Naive thymus-derived CD4-positive, alpha-beta T cell (primary cell): ENCODE results near the gene MGLL. TPM values are rescaled to one million over a fixed set of nuclear protein-coding genes. Genes with fewer than 3 reads are reported as not detected.
A peak's percentile ranks its signal among the peaks of the same experiment; 100 is the strongest.

Source experiments
- ATAC-seq: fragments of 150-1000 bp; cut with Tn5 transposase; 2 replicates; pipeline ENCODE4 v1.10.0; 2021; ENCODE audit warnings: mild to moderate bottlenecking, moderate library complexity
- CTCF ChIA-PET: fragments of 350-600 bp; sonication (Branson Sonifier 250); formaldehyde crosslinking; loops from one replicate; lab custom pipeline; 2021; ENCODE audit warnings: antibody characterized with exemption; lab: Charles Lee
- POLR2A ChIA-PET: fragments of 350-600 bp; sonication (Branson Sonifier 250); formaldehyde crosslinking; loops from one replicate; lab custom pipeline; 2021; ENCODE audit warnings: antibody characterized with exemption, inconsistent platforms; lab: Charles Lee
- DNase-seq, 9 donors: peaks; one replicate each; pipeline versions ENCODE4 v3.0.0 to v3.0.0-alpha.2; 2020 to 2022; ENCODE audit warnings: mixed read lengths in 1 of 9
- H3K27ac ChIP-seq: one replicate; pipeline ENCODE4 v1.7.0; 2013; ENCODE audit warnings: mild to moderate bottlenecking, low read depth, low read length, moderate library complexity
- H3K27me3 ChIP-seq, 2 donors: one replicate each; pipeline ENCODE4 v1.7.0; 2013; ENCODE audit warnings: low read length in 2 of 2, mild to moderate bottlenecking in 2 of 2, moderate library complexity in 2 of 2; ENCODE audit not compliant: control insufficient read depth in 2 of 2, insufficient read depth in 2 of 2
- H3K36me3 ChIP-seq, 3 experiments: 1 replicate in 2 of 3; 2 replicates in 1 of 3; pipeline ENCODE4 v1.7.0; 2013; ENCODE audit warnings: low read length in 3 of 3, mild to moderate bottlenecking in 3 of 3, moderate library complexity in 1 of 3; ENCODE audit not compliant: insufficient read depth in 3 of 3, control insufficient read depth in 2 of 3
- H3K4me1 ChIP-seq, 2 donors: one replicate each; pipeline ENCODE4 v1.7.0; 2013; ENCODE audit warnings: low read length in 2 of 2, mild to moderate bottlenecking in 2 of 2, moderate library complexity in 1 of 2; ENCODE audit not compliant: control insufficient read depth in 2 of 2, insufficient read depth in 2 of 2
- H3K4me3 ChIP-seq: 2 replicates; pipeline ENCODE4 v1.7.0; 2013; ENCODE audit warnings: mild to moderate bottlenecking, low read length
- H3K9me3 ChIP-seq, 3 experiments: 1 replicate in 2 of 3; 2 replicates in 1 of 3; pipeline ENCODE4 v1.7.0; 2013; ENCODE audit warnings: low read length in 3 of 3; ENCODE audit not compliant: control insufficient read depth in 2 of 3
- H3K27ac Mint-ChIP-seq, 9 donors: one replicate each; pipeline ENCODE4 v1.8.0; 2020 to 2022; ENCODE audit warnings: mixed read lengths in 9 of 9, mild to moderate bottlenecking in 8 of 9, moderate library complexity in 5 of 9, inconsistent platforms in 2 of 9
- H3K27me3 Mint-ChIP-seq, 5 donors: one replicate each; pipeline ENCODE4 v1.8.0; 2021 to 2022; ENCODE audit warnings: mixed read lengths in 5 of 5, mild to moderate bottlenecking in 1 of 5
- H3K36me3 Mint-ChIP-seq, 5 donors: one replicate each; pipeline ENCODE4 v1.8.0; 2020 to 2022; ENCODE audit warnings: mixed read lengths in 5 of 5, mild to moderate bottlenecking in 3 of 5, inconsistent platforms in 1 of 5
- H3K4me1 Mint-ChIP-seq, 7 donors: one replicate each; pipeline ENCODE4 v1.8.0; 2020 to 2022; ENCODE audit warnings: mixed read lengths in 7 of 7, mild to moderate bottlenecking in 3 of 7, inconsistent platforms in 1 of 7
- H3K4me3 Mint-ChIP-seq, 10 donors: one replicate each; pipeline ENCODE4 v1.8.0; 2020 to 2022; ENCODE audit warnings: mild to moderate bottlenecking in 10 of 10, mixed read lengths in 10 of 10, moderate library complexity in 6 of 10, inconsistent platforms in 2 of 10
- H3K9me3 Mint-ChIP-seq, 11 donors: one replicate each; pipeline ENCODE4 v1.8.0; 2020 to 2022; ENCODE audit warnings: mixed read lengths in 11 of 11, mild to moderate bottlenecking in 4 of 11, inconsistent platforms in 1 of 11, moderate library complexity in 1 of 11
- intact Hi-C, 2 donors: fragments of 100-400 bp; cut with micrococcal nuclease; formaldehyde crosslinking; loops; one replicate each; pipeline ENCODE4 v1.15.1; 2023
- polyA plus RNA-seq, 2 donors: library from polyadenylated mRNA; unstranded; fragments of 300-500 nt; fragmentation: Illumina TruSeq; gene quantifications; one replicate each; pipeline ENCODE4 v1.2.3, GENCODE V29; 2021
- total RNA-seq, 6 experiments: library from RNA in 5 of 6; stranded (reverse) in 5 of 6; gene quantifications; 1 replicate in 5 of 6; 2 replicates in 1 of 6; pipeline ENCODE4 v1.2.3 and lab custom pipeline; 2021 to 2026

Gene MGLL
- total and polyA plus RNA-seq, 7 experiments from 2014 or later = 1.0 to 6.0 (median 2.1) TPM; not detected in 2

GRCh38 chr3:127665586-127665985, 156.7 kb downstream of the MGLL start:
- Mint-ChIP-seq H3K4me3 (no peak overlapping the region), H3K36me3 (peaks cover 0 to 9% (median 0%) of the 10 kb centered on the region in 5 donors), H3K4me1 (no peaks in the 10 kb centered on the region), H3K27me3 (peaks cover 0 to 6% (median 0%) of the 10 kb centered on the region in 5 donors), H3K27ac (no peak overlapping the region), H3K9me3 (no peaks in the 10 kb centered on the region)
- POLR2A ChIA-PET = no interaction called here
- intact Hi-C loops = no loop called here
- CTCF ChIA-PET = no interaction called here
- H3K36me3 ChIP-seq = no peaks in the 10 kb centered on the region
- no peak for DNase-seq
- H3K4me1 ChIP-seq = no peaks in the 10 kb centered on the region
- no peaks in the 10 kb centered on the region for H3K9me3 ChIP-seq
- no peak overlapping the region for H3K27ac ChIP-seq
- H3K4me3 ChIP-seq = no peak overlapping the region
- ATAC-seq = no peak
- no peaks in the 10 kb centered on the region for H3K27me3 ChIP-seq

GRCh38 chr3:127665165-127665564, 157.2 kb downstream of the MGLL start:
- intact Hi-C loops = no loop called here
- no peak overlapping the region for H3K27ac ChIP-seq
- ChIA-PET POLR2A (no interaction called here), CTCF (no interaction called here)
- peaks cover 0 to 6% (median 0%) of the 10 kb centered on the region in 5 donors for H3K27me3 Mint-ChIP-seq
- no peak overlapping the region for H3K4me3 ChIP-seq
- no peak overlapping the region for H3K27ac Mint-ChIP-seq
- H3K36me3 Mint-ChIP-seq = peaks cover 0 to 12% (median 0%) of the 10 kb centered on the region in 5 donors
- H3K36me3 ChIP-seq = no peaks in the 10 kb centered on the region
- H3K4me1 ChIP-seq = no peaks in the 10 kb centered on the region
- no peak for ATAC-seq
- H3K9me3 ChIP-seq = no peaks in the 10 kb centered on the region
- no peak overlapping the region for H3K4me3 Mint-ChIP-seq
- no peaks in the 10 kb centered on the region for H3K4me1 Mint-ChIP-seq
- H3K27me3 ChIP-seq = no peaks in the 10 kb centered on the region
- H3K9me3 Mint-ChIP-seq = no peaks in the 10 kb centered on the region
- DNase-seq = no peak

GRCh38 chr3:127663151-127663550, 159.2 kb downstream of the MGLL start:
- ChIA-PET POLR2A (no interaction called here), CTCF (no interaction called here)
- Mint-ChIP-seq H3K4me3 (no peak overlapping the region), H3K27ac (no peak overlapping the region), H3K36me3 (peaks cover 0 to 13% (median 0%) of the 10 kb centered on the region in 5 donors), H3K4me1 (no peaks in the 10 kb centered on the region), H3K27me3 (peaks cover 0 to 15% (median 0%) of the 10 kb centered on the region in 5 donors), H3K9me3 (no peaks in the 10 kb centered on the region)
- DNase-seq (no peak), ATAC-seq (no peak)
- intact Hi-C loops = no loop called here
- H3K36me3 ChIP-seq = no peaks in the 10 kb centered on the region
- no peak overlapping the region for H3K27ac ChIP-seq
- H3K4me3 ChIP-seq = no peak overlapping the region
- no peaks in the 10 kb centered on the region for H3K4me1 ChIP-seq
- no peaks in the 10 kb centered on the region for H3K9me3 ChIP-seq
- H3K27me3 ChIP-seq = no peaks in the 10 kb centered on the region

GRCh38 chr3:127662001-127662469, 160.3 kb downstream of the MGLL start:
- intact Hi-C loops = no loop called here
- Mint-ChIP-seq H3K9me3 (no peaks in the 10 kb centered on the region), H3K27ac (no peak overlapping the region), H3K27me3 (peaks cover 0 to 22% (median 0%) of the 10 kb centered on the region in 5 donors), H3K4me1 (no peaks in the 10 kb centered on the region), H3K4me3 (no peak overlapping the region), H3K36me3 (peaks cover 0 to 13% (median 0%) of the 10 kb centered on the region in 5 donors)
- ChIA-PET POLR2A (interaction anchor here (1.4 kb wide), 1 partner anchor 10 kb away, joined by 5 read pairs; no protein-coding TSS in a partner anchor), CTCF (no interaction called here)
- H3K36me3 ChIP-seq = no peaks in the 10 kb centered on the region
- H3K9me3 ChIP-seq = no peaks in the 10 kb centered on the region
- no peaks in the 10 kb centered on the region for H3K27me3 ChIP-seq
- no peak overlapping the region for H3K4me3 ChIP-seq
- DNase-seq = no peak
- ATAC-seq = no peak
- H3K27ac ChIP-seq = no peak overlapping the region
- H3K4me1 ChIP-seq = no peaks in the 10 kb centered on the region

- CTCF ChIA-PET = no interaction called here
Measured at GRCh38 chr3:127661600-127661999, 160.7 kb downstream of the MGLL start.

GRCh38 chr3:127660621-127661251, 161.6 kb downstream of the MGLL start:
- CTCF ChIA-PET = no interaction called here
- Histone ChIP-seq H3K4me1 (no peaks in the 10 kb centered on the region), H3K27me3 (no peaks in the 10 kb centered on the region), H3K36me3 (no peaks in the 10 kb centered on the region), H3K9me3 (no peaks in the 10 kb centered on the region), H3K4me3 (no peak overlapping the region), H3K27ac (no peak overlapping the region)
- POLR2A ChIA-PET = interaction anchor here (0.6 to 1.4 kb wide), 2 partner anchors 11 kb away, joined by 3 to 5 read pairs; no protein-coding TSS in a partner anchor
- Mint-ChIP-seq H3K36me3 (peaks cover 0 to 13% (median 0%) of the 10 kb centered on the region in 5 donors), H3K27me3 (peaks cover 0 to 24% (median 0%) of the 10 kb centered on the region in 5 donors), H3K4me3 (no peak overlapping the region), H3K9me3 (no peaks in the 10 kb centered on the region), H3K27ac (peak overlapping the region in 1 of 9 donors; percentile 7), H3K4me1 (no peaks in the 10 kb centered on the region)
- intact Hi-C loops = no loop called here
- ATAC-seq (no peak), DNase-seq (no peak)

More at GRCh38 chr3:127661600-127661999, 160.7 kb downstream of the MGLL start:
- no peak overlapping the region for H3K4me3 ChIP-seq
- H3K27ac ChIP-seq = no peak overlapping the region
- Mint-ChIP-seq H3K9me3 (no peaks in the 10 kb centered on the region), H3K4me3 (no peak overlapping the region), H3K27me3 (peaks cover 0 to 22% (median 0%) of the 10 kb centered on the region in 5 donors), H3K27ac (no peak overlapping the region), H3K4me1 (no peaks in the 10 kb centered on the region), H3K36me3 (peaks cover 0 to 13% (median 0%) of the 10 kb centered on the region in 5 donors)
- H3K4me1 ChIP-seq = no peaks in the 10 kb centered on the region
- POLR2A ChIA-PET = interaction anchor here (1.4 kb wide), 1 partner anchor 10 kb away, joined by 5 read pairs; no protein-coding TSS in a partner anchor
- H3K9me3 ChIP-seq = no peaks in the 10 kb centered on the region
- intact Hi-C loops = no loop called here
- ATAC-seq (no peak), DNase-seq (no peak)
- no peaks in the 10 kb centered on the region for H3K36me3 ChIP-seq
- H3K27me3 ChIP-seq = no peaks in the 10 kb centered on the region
